Activated CD4-positive, alpha-beta T cell treated with anti-CD3 and anti-CD28 coated beads for 36 hours (primary cell): ENCODE results near the gene WRAP53. TPM values are rescaled to one million over a fixed set of nuclear protein-coding genes. Genes with fewer than 3 reads are reported as not detected.

Source experiments
- ATAC-seq: fragments of 200-7000 bp; cut with Tn5 transposase; one replicate; pipeline ENCODE4 v1.10.0; 2021; ENCODE audit warnings: mild to moderate bottlenecking, moderate library complexity
- CTCF ChIA-PET: fragments of 350-600 bp; sonication (Branson Sonifier 250); formaldehyde crosslinking; loops from one replicate; lab custom pipeline; 2021; ENCODE audit warnings: antibody characterized with exemption; lab: Charles Lee
- POLR2A ChIA-PET: fragments of 350-600 bp; sonication (Branson Sonifier 250); formaldehyde crosslinking; loops from one replicate; lab custom pipeline; 2021; ENCODE audit warnings: antibody characterized with exemption, inconsistent platforms; lab: Charles Lee
- DNase-seq: peaks from one replicate; pipeline ENCODE4 v3.0.0-alpha.2; 2020
- H3K27ac Mint-ChIP-seq: one replicate; pipeline ENCODE4 v1.8.0; 2021; ENCODE audit warnings: mixed read lengths
- H3K27me3 Mint-ChIP-seq: one replicate; pipeline ENCODE4 v1.8.0; 2021; ENCODE audit warnings: mixed read lengths
- H3K36me3 Mint-ChIP-seq: one replicate; pipeline ENCODE4 v1.8.0; 2021; ENCODE audit warnings: low read depth, mixed read lengths
- H3K4me1 Mint-ChIP-seq: one replicate; pipeline ENCODE4 v1.8.0; 2021; ENCODE audit warnings: mixed read lengths
- H3K4me3 Mint-ChIP-seq: one replicate; pipeline ENCODE4 v1.8.0; 2021; ENCODE audit warnings: mild to moderate bottlenecking, moderate library complexity, mixed read lengths
- H3K9me3 Mint-ChIP-seq: one replicate; pipeline ENCODE4 v1.8.0; 2021; ENCODE audit warnings: low read depth, mixed read lengths
- intact Hi-C, 2 experiments: fragments of 100-400 bp; cut with DNase I in 1 of 2; cut with micrococcal nuclease in 1 of 2; formaldehyde crosslinking; loops; one replicate each; pipeline versions ENCODE4 v1.14.2 to v1.15.1; 2022 to 2024; cut with DNase I, micrococcal nuclease
- total RNA-seq, 2 experiments: library from RNA; stranded (reverse); gene quantifications; one replicate each; pipeline ENCODE4 v1.2.3, GENCODE V29; 2021

The WRAP53 gene
- total RNA-seq, 2 experiments from 2014 or later, result 23.5 to 27.1 TPM

- DNase-seq, result no peak
- no peaks in the 10 kb centered on the region for H3K9me3 Mint-ChIP-seq
- ChIA-PET POLR2A (interaction anchor here (0.7 to 1.4 kb wide), 2 partner anchors 23 to 214 kb away, joined by 3 read pairs; partner anchors contain the start of gene TP53), CTCF (interaction anchor here (0.7 to 0.9 kb wide), 2 partner anchors 11 to 355 kb away, joined by 3 to 4 read pairs; no protein-coding TSS in a partner anchor)
- no peak overlapping the region for H3K4me3 Mint-ChIP-seq
- H3K36me3 Mint-ChIP-seq, result no peaks in the 10 kb centered on the region
- H3K4me1 Mint-ChIP-seq, result peaks cover 14% of the 10 kb centered on the region
- no peak for ATAC-seq
- H3K27ac Mint-ChIP-seq, result no peak overlapping the region
- peaks cover 62% of the 10 kb centered on the region for H3K27me3 Mint-ChIP-seq
- intact Hi-C loops, result no loop called here
Measured at GRCh38 chr17:7710301-7710700, 22.0 kb downstream of the WRAP53 start.

DNA sequence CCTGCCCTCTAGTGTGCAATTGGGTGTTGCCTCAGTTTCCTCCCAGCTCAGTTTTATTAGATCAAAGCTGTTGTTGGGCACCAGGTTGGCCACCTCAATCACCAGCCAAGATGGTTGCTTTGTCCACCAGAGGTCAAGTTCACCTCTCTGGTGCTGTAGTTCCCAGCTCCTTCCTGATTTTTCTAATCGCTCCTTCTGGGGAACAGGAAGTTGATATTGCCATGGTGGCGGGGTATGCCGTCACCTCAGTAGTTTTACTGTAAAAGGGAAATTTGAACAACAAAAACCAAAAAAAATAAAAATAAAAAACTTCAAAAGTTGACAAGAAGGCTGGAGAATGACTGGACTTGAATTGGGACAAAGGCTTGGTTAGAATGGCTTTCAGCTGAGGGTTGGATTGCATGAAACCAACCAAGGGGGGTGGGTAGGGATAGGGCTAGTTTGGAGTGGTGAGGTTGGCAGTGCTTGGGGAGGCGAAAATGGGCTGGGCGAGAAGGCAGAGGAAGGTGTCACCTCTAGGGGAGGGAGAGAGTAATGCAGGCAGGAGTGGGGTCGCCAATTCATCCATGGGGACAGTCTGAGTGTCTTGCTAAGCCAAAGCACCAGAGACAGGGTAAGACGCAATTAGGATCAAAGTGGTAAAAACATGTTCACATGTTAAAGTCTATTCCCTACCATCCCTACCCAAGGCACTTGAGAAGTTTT lies 22.9 kb downstream of the WRAP53 start:
- DNase-seq (peak; percentile 39), ATAC-seq (peak; percentile 68)
- Mint-ChIP-seq H3K36me3 (no peaks in the 10 kb centered on the region), H3K27me3 (peaks cover 64% of the 10 kb centered on the region), H3K4me1 (peaks cover 9% of the 10 kb centered on the region), H3K4me3 (no peak overlapping the region), H3K9me3 (no peaks in the 10 kb centered on the region), H3K27ac (no peak overlapping the region)
- intact Hi-C loops, result no loop called here
- POLR2A ChIA-PET, result interaction anchor here (0.7 kb wide), 1 partner anchor 215 kb away, joined by 3 read pairs; no protein-coding TSS in a partner anchor
- CTCF ChIA-PET, result interaction anchor here (0.6 to 0.9 kb wide), 3 partner anchors 68 to 356 kb away, joined by 3 to 4 read pairs (median 3); no protein-coding TSS in a partner anchor

DNA sequence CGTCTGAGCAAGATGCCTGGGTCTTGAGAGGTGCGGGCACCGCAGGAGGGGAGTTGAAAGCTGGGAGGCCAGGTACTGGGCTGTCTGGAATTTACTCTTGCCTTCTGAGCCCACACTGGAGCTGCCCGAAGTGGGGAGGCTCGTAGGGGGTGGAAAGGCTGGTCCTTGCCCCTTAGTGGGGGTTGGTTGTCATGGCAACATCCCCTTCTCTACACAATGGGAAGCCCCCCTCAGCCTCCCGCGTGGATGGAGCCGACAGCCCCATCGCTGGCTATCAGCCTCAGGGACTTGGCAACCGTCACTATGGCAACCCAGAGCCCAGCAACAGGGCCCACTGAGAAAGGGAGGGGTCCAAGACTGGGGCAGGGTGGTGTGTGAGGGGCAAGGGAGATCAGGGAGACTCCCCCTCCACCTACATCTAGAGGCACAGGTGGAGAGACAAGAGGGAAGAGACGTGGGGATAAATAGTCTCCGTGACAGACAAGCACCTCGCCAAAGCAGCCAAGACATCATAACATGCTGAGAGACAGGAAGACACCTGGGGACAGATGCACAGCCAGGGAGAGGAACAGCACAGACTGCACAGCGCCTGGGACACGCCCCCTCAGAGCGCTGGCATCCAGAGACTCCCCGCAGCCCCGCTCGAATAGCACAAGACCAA lies 24.0 kb downstream of the WRAP53 start:
- intact Hi-C loops, result no loop called here
- no peak overlapping the region for H3K4me3 Mint-ChIP-seq
- H3K36me3 Mint-ChIP-seq, result no peaks in the 10 kb centered on the region
- CTCF ChIA-PET, result no interaction called here
- DNase-seq, result no peak
- H3K9me3 Mint-ChIP-seq, result no peaks in the 10 kb centered on the region
- POLR2A ChIA-PET, result no interaction called here
- ATAC-seq, result peak; percentile 18
- H3K27ac Mint-ChIP-seq, result no peak overlapping the region
- H3K27me3 Mint-ChIP-seq, result peaks cover 63% of the 10 kb centered on the region
- peaks cover 15% of the 10 kb centered on the region for H3K4me1 Mint-ChIP-seq

GRCh38 chr17:7713782-7714181 lies 25.5 kb downstream of the WRAP53 start:
- CTCF ChIA-PET, result interaction anchor here (0.5 to 1.0 kb wide), 5 partner anchors 9 to 29 kb away, joined by 3 to 5 read pairs (median 3); no protein-coding TSS in a partner anchor
- peaks cover 64% of the 10 kb centered on the region for H3K27me3 Mint-ChIP-seq
- H3K36me3 Mint-ChIP-seq, result no peaks in the 10 kb centered on the region
- intact Hi-C loops, result no loop called here
- peaks cover 20% of the 10 kb centered on the region for H3K4me1 Mint-ChIP-seq
- H3K9me3 Mint-ChIP-seq, result no peaks in the 10 kb centered on the region
- DNase-seq (no peak), ATAC-seq (no peak)
- H3K27ac Mint-ChIP-seq, result no peak overlapping the region
- POLR2A ChIA-PET, result interaction anchor here (0.6 kb wide), 1 partner anchor 98 kb away, joined by 4 read pairs; no protein-coding TSS in a partner anchor
- H3K4me3 Mint-ChIP-seq, result no peak overlapping the region

- CTCF ChIA-PET, result interaction anchor here (0.7 to 1.0 kb wide), 2 partner anchors 24 to 238 kb away, joined by 3 read pairs; no protein-coding TSS in a partner anchor
- no peak for ATAC-seq
- no peaks in the 10 kb centered on the region for H3K9me3 Mint-ChIP-seq
Measured at GRCh38 chr17:7714721-7715594, 26.7 kb downstream of the WRAP53 start.

DNA sequence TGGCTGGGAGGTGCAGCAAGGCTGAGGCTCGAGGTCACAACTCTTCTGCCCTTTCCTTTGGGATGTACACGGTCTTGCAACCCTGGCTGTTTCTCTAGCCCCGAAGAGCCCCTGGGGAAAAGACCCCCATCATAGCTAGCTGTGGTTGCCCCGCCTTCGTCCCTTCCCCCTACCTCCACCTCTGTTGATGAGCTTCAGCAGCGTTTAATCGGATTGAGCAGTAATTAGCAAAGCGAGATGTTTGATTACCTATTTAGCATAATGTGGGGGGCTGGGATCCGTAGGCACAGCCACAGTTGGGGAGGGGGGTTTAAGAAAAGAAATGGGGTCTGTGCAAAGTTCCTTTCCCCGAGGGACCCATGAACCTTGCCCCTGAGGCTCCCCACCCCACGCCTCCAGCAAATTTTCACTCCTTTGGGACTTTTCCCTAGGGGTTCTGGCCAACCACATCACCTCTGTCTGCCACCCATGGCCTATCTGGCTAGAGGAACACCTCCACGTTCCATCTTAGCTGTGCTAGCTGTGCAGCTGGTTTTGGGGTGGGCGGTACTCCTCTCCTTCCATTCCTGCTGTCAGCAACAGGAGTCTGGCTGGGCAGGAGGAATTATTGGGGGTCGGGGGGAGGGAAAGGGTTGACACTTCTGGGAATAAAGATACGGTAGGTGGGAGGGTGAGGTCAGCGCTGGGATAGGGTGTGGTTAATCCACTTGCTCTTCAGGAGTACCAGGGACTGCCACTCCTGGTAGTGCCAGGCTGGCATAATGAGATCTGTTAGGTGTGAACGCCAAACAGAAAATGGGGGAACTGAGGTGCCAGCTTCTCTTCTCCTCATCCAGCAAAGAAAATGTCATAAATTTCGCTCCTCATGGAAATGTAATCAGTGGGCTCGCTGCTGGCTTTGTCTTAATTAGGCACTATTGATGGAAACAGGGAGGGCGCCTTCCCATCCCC lies 27.9 kb downstream of the WRAP53 start:
- DNase-seq (no peak), ATAC-seq (no peak)
- Mint-ChIP-seq H3K27ac (no peak overlapping the region), H3K4me1 (peaks cover 11% of the 10 kb centered on the region), H3K36me3 (no peaks in the 10 kb centered on the region), H3K4me3 (peak overlapping the region; percentile 49), H3K9me3 (no peaks in the 10 kb centered on the region), H3K27me3 (peaks cover 60% of the 10 kb centered on the region)
- CTCF ChIA-PET, result interaction anchor here (0.5 to 1.4 kb wide), 4 partner anchors 28 to 392 kb away, joined by 3 to 6 read pairs (median 4); partner anchors contain the start of genes TP53 and WRAP53
- intact Hi-C loops, result no loop called here
- POLR2A ChIA-PET, result no interaction called here

More at GRCh38 chr17:7714721-7715594, 26.7 kb downstream of the WRAP53 start:
- H3K36me3 Mint-ChIP-seq, result no peaks in the 10 kb centered on the region
- H3K4me1 Mint-ChIP-seq, result peaks cover 20% of the 10 kb centered on the region
- intact Hi-C loops, result no loop called here
- DNase-seq, result no peak
- H3K4me3 Mint-ChIP-seq, result no peak overlapping the region
- peaks cover 62% of the 10 kb centered on the region for H3K27me3 Mint-ChIP-seq
- H3K27ac Mint-ChIP-seq, result no peak overlapping the region
- POLR2A ChIA-PET, result no interaction called here

DNA sequence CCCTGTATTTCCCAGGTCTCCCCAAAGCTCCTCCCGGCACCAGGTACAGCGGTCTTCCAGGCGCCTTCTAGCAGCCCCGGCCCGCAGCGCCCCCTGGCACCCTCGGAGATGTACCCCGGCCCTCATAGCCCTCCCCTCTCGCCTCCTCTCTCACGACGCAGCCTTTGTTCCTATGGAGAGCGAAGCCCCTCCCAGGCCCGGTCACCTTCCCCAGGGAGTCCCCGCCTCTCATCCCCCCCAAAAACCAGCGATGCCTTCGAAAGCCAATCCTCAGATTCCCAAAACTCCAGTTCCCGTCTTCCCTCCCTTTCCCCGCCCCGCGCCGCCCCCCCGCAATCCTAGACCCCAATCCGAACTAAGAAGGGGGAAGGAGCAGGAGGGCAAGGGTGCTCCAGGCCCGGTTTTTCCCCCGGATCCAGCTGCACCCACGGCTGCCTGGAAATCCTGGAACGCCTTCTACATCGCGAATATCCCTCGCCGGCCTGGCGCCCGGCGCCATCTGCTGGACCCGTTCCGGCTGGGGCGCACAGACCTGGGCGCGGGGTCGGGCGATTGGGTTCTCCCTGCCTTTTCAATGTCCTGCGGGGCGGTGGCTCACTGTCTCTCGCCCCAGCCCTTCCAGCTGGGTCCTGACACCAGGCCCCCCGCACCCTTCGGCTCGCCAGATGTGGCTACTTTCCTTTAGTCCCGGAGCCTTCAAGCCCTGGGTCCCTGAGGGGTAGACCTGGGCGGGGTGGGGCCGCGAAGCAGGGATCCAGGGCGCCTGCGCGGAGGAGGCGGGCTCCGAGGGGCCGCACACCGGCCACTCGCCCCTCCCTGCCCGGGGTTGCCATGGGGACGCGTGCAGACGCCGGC lies 28.9 kb downstream of the WRAP53 start, which contains the start of gene DNAH2:
Gene DNAH2 (plus strand): TSS at position 844 of the 855 bp plus-strand sequence. CDS start 1,991 bp downstream, outside the sequence.
- H3K4me3 Mint-ChIP-seq, result peak within 1 kb of the TSS; percentile 61
- ATAC-seq (peak; percentile 77), DNase-seq (peak; percentile 65)
- H3K4me1 Mint-ChIP-seq, result peaks cover 11% of the 10 kb centered on the region
- H3K9me3 Mint-ChIP-seq, result no peaks in the 10 kb centered on the region
- H3K27ac Mint-ChIP-seq, result no peak within 1 kb of the TSS
- peaks cover 59% of the 10 kb centered on the region for H3K27me3 Mint-ChIP-seq
- intact Hi-C loops, result no loop called here
- CTCF ChIA-PET, result interaction anchor here (0.8 to 1.4 kb wide), 4 partner anchors 29 to 97 kb away, joined by 3 to 6 read pairs (median 3); partner anchors contain the start of genes TP53 and WRAP53
- POLR2A ChIA-PET, result no interaction called here
- H3K36me3 Mint-ChIP-seq, result no peaks in the 10 kb centered on the region

- Mint-ChIP-seq H3K9me3 (no peaks in the 10 kb centered on the region), H3K4me3 (peak overlapping the region; percentile 61), H3K27me3 (peaks cover 59% of the 10 kb centered on the region), H3K27ac (no peak overlapping the region), H3K4me1 (peaks cover 11% of the 10 kb centered on the region), H3K36me3 (no peaks in the 10 kb centered on the region)
- ATAC-seq (peak; percentile 47), DNase-seq (peak; percentile 50)
- intact Hi-C loops, result loop anchor here in 1 of 2 experiments (1.0 kb wide), 1 partner anchor 86 kb away; no protein-coding TSS in a partner anchor
- POLR2A ChIA-PET, result no interaction called here
- CTCF ChIA-PET, result interaction anchor here (0.7 to 0.8 kb wide), 2 partner anchors 30 to 429 kb away, joined by 3 read pairs; partner anchors contain the start of genes TP53 and WRAP53
Measured at GRCh38 chr17:7717756-7718350, 29.6 kb downstream of the WRAP53 start.

- intact Hi-C loops, result no loop called here
- H3K27me3 Mint-ChIP-seq, result peaks cover 55% of the 10 kb centered on the region
- CTCF ChIA-PET, result no interaction called here
Measured at GRCh38 chr17:7719661-7720060, 31.4 kb downstream of the WRAP53 start.

More at GRCh38 chr17:7719661-7720060, 31.4 kb downstream of the WRAP53 start:
- DNase-seq, result no peak
- no peak overlapping the region for H3K27ac Mint-ChIP-seq
- no peaks in the 10 kb centered on the region for H3K9me3 Mint-ChIP-seq
- POLR2A ChIA-PET, result no interaction called here
- no peak for ATAC-seq
- peaks cover 11% of the 10 kb centered on the region for H3K4me1 Mint-ChIP-seq
- no peak overlapping the region for H3K4me3 Mint-ChIP-seq
- no peaks in the 10 kb centered on the region for H3K36me3 Mint-ChIP-seq
